Epidermal melanocyte (primary cell): Measurements from ENCODE around the gene TYROBP.
"Not testable (repeated sequence)": the region's sequence is repeated elsewhere in the genome, so short reads cannot be mapped to it uniquely, and the experiment has no call there.

Experiments
- DNase-seq: peaks from one replicate; pipeline ENCODE4 v3.0.0; 2011; ENCODE audit warnings: low spot score; ENCODE audit not compliant: insufficient read length

Gene TYROBP

DNA sequence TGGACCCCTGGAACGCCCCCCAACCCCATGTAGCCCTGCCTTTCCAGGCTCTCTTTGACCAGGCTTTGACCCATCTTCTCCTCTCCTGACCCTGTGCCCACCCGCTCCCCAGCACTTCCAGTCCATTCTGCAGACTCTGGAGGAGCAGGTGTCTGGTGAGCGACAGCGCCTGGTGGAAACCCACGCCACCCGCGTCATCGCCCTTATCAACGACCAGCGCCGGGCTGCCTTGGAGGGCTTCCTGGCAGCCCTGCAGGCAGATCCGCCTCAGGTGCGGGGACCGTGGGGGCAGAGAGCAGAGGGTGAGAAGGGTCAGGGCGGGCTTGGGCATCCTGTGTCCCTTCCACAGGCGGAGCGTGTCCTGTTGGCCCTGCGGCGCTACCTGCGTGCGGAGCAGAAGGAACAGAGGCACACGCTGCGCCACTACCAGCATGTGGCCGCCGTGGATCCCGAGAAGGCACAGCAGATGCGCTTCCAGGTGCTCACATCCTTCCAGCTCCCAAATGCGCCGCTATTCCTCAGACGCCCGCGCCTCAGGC, 33.6 kb downstream of the TYROBP start:
- DNase-seq = no peak

DNA sequence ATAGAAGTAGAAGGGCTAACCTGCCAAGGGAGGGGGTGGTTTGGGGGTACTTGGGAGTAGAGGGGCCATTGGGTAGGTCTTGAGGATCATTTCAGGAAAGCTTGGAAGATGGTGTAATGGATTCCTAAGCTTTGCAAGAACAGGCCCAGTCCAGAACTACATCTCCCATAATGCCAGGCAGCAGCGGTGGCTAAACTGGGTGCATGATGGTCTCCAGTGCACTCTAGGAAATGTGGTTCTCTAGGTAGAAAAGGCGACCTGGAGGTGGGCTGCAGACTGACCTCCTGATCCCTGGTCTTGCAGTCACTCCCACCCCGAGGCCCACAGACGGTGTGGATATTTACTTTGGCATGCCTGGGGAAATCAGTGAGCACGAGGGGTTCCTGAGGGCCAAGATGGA, 35.9 kb downstream of the TYROBP start:
- no peak for DNase-seq

DNA sequence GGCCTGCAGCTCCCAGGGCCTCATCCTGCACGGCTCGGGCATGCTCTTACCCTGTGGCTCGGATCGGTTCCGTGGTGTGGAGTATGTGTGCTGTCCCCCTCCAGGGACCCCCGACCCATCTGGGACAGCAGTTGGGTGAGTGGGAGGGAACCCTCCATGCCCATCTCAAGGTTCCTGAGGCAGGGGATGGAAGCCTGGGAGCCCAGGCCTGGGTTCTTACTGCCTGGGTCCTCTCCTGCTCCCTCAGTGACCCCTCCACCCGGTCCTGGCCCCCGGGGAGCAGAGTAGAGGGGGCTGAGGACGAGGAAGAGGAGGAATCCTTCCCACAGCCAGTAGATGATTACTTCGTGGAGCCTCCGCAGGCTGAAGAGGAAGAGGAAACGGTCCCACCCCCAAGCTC, 36.5 kb downstream of the TYROBP start:
- DNase-seq = no peak

DNA sequence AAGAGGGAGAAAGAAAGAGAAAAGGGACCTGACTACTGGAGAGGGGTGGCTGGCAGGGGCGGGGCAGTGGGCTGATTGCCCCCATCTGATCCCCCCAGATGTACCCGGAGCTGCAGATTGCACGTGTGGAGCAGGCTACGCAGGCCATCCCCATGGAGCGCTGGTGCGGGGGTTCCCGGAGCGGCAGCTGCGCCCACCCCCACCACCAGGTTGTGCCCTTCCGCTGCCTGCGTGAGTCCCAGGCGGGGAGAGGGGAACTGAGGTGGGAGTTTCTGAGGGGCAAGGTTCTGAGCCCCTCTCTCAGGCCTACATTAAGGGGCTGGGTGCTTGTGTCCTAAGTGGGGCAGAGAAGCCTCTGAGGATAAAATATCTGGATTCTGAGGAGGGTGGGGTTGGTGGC, 37.3 kb downstream of the TYROBP start:
- DNase-seq = no peak

DNA sequence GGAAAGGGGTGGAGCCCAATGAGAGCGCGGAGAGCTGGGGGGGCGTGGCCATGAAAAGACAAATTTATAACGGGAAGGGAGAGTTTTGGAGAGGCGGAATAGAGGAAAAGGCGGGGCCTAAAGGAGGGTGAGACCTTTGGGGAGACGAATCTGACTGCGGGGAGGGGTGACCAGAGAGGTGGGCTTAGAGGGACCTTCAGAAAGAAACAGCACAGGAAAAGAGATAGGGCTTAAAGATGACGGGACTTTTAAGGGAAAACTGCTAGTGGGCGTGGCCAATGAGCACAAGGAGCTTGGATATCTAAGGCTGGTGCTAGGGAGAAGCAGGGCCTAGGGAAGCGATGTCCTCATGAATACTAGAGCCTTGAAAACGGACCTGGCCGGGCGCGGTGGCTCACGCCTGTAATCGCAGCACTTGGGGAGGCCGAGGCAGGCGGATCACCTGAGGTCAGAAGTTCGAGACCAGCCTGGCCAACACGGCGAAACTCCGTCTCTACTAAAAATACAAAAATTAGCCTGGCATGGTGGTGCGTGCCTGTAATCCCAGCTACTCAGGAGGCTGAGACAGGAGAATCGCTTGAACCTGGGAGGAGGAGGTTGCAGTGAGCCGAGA, 37.9 kb downstream of the TYROBP start:
- DNase-seq = not testable (repeated sequence)

DNA sequence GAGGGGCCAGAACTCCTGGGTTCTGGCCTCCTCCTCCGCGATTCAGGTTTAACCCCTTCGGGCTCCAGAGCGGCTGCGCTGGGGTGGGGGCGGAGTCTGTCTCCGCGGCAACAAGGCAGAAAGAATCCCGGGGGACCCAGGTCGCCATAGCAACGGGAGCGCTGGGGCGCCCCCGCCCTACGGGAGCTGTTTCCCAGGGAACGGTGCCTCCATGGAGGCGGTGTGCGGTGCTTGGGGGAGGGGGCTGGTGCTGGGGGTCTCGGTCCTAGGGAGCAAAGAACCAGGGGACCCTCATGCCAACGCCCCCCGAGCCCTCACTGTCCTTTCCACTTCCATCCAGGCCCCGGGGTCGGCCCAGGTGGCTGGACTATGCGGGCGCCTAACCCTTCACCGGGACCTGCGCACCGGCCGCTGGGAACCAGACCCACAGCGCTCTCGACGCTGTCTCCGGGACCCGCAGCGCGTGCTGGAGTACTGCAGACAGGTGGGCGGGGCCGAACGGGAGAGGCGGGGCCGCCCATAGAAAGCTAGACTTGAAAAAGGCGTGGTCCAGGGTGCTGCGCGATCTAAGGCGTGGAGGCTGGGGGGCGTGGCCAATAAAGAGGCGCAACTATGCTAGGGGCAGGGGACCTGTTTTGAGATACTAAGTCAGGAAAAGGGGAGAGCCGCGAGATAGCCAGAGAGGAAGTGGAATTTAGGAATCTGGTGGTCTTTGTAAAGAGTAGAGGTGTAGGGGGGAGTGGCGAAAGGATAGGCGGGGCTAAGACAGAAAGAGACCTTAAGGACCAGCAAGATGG, 38.6 kb downstream of the TYROBP start:
- no peak for DNase-seq

DNA sequence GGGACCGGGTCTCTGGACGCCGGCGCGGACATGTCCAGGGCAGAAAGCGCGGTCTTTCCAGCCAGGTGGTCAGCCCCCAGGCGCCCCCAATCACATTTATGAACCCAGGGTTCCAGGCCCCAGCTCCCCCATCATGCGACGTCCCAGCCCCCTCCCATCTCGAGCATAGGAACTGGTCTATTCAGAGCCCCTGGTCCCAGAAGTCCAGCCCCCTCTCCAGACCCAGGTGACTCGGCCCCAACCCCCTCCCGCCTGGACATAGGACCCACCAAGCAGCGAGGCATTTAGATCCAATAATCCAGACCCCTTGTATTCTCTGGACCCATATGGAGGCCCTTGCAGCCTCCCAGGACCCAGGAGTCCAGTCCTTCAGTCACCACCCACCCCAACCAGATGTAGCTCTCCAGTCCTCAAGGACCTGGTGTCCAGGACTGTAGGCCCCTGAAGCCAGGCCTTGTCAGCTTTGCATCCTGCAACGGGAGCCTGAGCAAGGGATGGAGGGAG, 39.2 kb downstream of the TYROBP start:
- DNase-seq = no peak

DNA sequence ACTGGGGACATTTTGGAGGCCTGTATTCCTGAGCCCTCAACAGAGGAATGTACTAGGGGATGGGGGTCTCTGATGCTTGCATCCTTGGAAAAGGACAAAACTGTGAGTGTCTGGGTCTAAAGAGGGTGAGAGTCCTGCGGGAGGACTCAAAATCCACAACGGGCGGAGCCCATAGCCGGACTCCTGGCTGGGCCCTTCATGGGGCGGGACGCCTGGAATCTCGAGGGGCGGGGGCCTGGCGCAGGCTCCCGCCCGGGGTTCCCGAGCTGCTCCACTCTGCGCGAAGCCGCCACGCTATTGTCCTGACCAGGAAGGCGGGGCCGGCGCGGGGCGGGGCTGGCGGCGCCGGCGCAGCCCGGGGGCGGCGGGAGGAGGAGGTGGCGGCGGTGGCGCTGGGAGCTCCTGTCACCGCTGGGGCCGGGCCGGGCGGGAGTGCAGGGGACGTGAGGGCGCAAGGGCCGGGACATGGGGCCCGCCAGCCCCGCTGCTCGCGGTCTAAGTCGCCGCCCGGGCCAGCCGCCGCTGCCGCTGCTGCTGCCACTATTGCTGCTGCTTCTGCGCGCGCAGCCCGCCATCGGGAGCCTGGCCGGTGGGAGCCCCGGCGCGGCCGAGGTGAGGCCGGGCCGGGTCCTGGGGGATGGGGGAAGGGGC, 39.8 kb downstream of the TYROBP start, which contains the start of gene APLP1:
Gene APLP1, plus strand, starts transcription at position 403 of the 651 bp plus-strand sequence. Its CDS starts 63 bp downstream, at position 466.
- DNase-seq = no peak

DNA sequence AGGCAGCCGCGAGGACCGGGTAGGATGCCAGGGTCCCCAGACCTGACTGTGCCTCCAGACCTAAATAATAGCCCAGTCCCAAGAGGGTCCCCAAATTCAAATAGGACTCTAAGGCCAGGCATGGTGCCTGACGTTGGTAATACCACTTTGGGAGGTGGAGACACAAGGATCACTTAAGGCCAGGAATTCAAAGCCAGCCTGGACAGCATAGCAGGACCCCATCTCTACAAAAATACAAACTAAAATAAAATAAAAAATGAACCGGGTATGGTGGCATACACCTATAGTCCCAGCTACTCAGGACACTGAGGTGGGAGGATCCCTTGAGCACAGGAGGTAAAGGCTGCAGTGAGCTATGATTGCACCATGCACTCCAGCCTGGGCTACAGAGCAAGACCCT, 45.1 kb downstream of the TYROBP start:
- DNase-seq = no peak

DNA sequence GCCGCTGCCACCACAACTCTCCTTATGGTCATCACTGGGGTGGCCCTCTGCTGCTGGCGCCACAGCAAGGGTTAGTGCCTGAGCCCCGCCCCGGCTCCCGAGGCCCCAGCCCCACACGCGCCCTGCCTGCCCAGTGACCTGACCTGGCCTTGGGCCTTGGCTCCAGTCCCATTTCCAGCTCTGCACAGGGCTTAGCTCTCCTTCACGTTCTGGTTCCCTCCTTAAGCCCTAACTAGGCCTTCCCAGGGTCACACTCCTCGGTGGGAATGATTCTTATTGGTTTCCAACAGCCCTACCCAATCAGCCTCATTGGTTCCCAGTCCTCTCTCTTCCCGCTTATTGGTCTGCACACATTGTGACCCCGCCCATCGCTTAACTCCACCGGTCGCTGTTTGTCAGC, 45.6 kb downstream of the TYROBP start:
- DNase-seq = no peak

DNA sequence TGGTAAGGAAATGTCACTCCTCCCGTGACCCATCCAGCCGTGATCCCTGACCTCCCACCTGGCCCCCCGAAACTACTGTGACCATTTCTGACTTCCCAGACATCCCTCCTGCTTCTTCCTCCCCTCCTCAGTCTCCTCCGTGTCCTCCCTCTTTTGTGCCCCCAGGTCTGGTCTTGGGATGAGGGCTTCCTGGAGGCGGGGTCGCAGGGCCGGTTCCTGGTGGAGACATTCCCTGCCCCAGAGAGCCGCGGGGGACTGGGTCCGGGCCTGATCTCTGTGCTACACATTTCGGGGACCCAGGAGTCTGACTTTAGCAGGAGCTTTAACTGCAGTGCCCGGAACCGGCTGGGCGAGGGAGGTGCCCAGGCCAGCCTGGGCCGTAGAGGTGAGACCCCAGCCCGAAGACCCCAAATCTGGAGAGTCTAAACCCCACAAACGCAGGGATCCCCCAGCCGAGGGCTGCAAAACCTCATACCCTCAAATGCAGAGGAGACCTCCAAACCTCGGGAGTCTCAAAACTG, 46.4 kb downstream of the TYROBP start:
- DNase-seq = no peak

DNA sequence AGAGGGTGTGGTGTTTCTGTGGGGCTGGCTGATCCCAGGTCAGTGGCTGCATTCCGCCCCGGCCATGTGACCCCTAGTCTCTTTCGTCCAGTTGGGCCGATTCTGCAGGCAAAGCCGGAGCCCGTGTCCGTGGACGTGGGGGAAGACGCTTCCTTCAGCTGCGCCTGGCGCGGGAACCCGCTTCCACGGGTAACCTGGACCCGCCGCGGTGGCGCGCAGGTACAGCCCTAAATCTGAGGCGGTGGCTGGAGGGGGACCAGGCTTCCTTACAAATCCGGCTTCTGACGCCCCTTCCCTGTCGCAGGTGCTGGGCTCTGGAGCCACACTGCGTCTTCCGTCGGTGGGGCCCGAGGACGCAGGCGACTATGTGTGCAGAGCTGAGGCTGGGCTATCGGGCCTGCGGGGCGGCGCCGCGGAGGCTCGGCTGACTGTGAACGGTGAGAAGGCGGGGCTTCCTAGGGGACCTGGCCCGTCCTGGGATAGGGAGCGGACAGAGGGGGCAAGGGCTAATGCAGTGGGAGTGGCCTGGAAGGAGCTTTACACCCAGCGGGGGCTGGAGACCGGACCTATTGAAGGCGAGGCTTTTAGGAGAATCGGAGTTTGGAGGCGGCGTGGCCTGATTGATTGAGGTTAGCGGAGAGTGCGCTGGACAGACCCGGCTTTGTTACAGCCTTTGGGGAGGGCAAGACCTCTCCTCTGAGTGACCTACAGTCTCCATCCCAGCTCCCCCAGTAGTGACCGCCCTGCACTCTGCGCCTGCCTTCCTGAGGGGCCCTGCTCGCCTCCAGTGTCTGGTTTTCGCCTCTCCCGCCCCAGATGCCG, 47.1 kb downstream of the TYROBP start:
- peak; percentile 63 for DNase-seq

DNA sequence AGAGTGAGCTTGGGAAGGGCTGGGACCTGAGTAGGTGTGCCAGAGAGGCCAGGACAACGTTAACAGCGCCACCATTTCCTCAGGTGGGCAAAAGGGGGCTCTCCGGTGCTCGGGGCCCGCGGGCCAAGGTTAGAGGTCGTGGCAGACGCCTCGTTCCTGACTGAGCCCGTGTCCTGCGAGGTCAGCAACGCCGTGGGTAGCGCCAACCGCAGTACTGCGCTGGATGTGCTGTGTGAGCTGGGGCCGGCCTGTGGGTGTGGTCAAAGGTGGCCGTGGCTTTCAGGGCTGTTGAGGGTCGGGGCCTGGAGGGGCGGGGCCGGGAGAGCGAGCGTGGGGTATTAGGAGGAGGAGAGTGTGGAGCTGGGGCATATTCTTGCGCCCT, 47.7 kb downstream of the TYROBP start:
- no peak for DNase-seq

DNA sequence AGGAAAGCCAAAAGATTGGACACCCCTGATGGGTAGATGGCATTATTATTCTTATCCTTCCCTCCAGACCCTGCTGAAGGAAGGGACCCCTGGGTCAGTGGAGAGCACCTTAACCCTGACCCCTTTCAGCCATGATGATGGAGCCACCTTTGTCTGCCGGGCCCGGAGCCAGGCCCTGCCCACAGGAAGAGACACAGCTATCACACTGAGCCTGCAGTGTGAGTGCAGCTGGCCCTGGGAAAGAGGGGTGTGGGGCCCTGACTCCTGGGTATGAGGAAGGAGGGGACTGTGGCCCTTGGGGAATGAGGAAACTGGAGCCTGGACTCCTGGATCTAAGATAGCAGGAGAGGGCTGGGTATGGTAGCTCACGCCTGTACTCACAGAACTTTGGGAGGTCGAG, 48.7 kb downstream of the TYROBP start:
- DNase-seq = no peak

DNA sequence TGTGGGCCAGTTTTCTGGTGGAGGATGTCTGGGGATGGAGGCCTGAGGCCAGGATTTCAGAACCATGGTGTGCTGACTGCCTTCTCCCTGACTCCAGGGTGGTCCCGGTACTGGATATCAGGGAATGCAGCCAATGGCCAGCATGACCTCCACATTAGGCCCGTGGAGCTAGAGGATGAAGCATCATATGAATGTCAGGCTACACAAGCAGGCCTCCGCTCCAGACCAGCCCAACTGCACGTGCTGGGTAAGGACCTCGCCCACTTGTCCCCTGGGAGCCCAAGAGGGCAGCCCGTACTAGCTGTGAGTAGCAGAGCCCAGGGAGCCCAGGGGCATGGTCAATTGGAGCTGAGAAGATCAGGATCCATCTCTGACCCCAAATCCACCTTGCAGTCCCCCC, 49.8 kb downstream of the TYROBP start:
- no peak for DNase-seq

DNA sequence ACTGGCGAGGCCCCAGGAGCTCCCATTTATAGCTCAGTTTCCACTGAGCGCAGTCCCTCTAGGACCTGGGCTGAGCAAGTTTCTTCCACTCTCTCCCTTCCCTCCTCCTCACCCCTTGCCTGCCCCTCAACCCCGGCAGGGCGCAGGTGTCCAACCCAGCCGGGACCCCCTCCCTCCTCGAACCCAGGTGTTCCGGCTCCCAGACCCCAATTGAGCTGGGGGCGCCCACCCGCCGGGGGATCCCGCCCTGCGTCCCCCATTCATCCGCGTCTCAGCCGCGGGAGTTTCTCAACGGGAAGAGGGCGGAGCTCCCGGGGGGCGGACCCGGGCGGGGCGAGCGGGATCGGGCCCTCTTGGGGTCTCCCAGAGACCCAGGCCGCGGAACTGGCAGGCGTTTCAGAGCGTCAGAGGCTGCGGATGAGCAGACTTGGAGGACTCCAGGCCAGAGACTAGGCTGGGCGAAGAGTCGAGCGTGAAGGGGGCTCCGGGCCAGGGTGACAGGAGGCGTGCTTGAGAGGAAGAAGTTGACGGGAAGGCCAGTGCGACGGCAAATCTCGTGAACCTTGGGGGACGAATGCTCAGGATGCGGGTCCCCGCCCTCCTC, 51.4 kb downstream of the TYROBP start, which contains the start of gene KIRREL2:
Gene KIRREL2, plus strand, starts transcription at position 366 of the 604 bp plus-strand sequence. Its CDS starts 209 bp downstream, at position 575.
- DNase-seq = no peak
